Nephron progenitor cell (in vitro differentiated cells): ENCODE results near the gene CELSR2.
A peak's percentile ranks its signal among the peaks of the same experiment; 100 is the strongest.

Experiments used
- DNase-seq: peaks from one replicate; pipeline ENCODE4 v3.0.0; 2021
- H3K27ac Mint-ChIP-seq: 2 replicates; pipeline ENCODE4 v1.8.0; 2021; ENCODE audit warnings: mild to moderate bottlenecking, moderate library complexity, mixed read lengths
- H3K27me3 Mint-ChIP-seq: 2 replicates; pipeline ENCODE4 v1.8.0; 2021; ENCODE audit warnings: mild to moderate bottlenecking, low read depth, mixed read lengths; ENCODE audit not compliant: poor library complexity
- H3K36me3 Mint-ChIP-seq: 2 replicates; pipeline ENCODE4 v1.8.0; 2021; ENCODE audit warnings: low read depth, mixed read lengths
- H3K4me1 Mint-ChIP-seq: 2 replicates; pipeline ENCODE4 v1.8.0; 2021; ENCODE audit warnings: mixed read lengths
- H3K4me3 Mint-ChIP-seq: 2 replicates; pipeline ENCODE4 v1.8.0; 2021; ENCODE audit warnings: mild to moderate bottlenecking, moderate library complexity, mixed read lengths
- H3K9me3 Mint-ChIP-seq: 2 replicates; pipeline ENCODE4 v1.8.0; 2021; ENCODE audit warnings: mild to moderate bottlenecking, moderate library complexity, mixed read lengths
- CTCF ChIP-seq: fragments of 200-600 bp; sonication (generic); IDR thresholded peaks from 2 replicates; pipeline ENCODE4 v1.5.0; 2021; ENCODE audit warnings: antibody characterized with exemption

Gene CELSR2

GRCh38 chr1:109275706-109276345 is 26.5 kb downstream of the CELSR2 start:
- peaks cover 85% of the 10 kb centered on the region for H3K4me1 Mint-ChIP-seq
- peaks cover 26% of the 10 kb centered on the region for H3K36me3 Mint-ChIP-seq
- TF ChIP-seq CTCF = no peak
- H3K27ac Mint-ChIP-seq = peak overlapping the region; percentile 64
- DNase-seq = no peak
- H3K4me3 Mint-ChIP-seq = peak overlapping the region; percentile 52
- H3K9me3 Mint-ChIP-seq = no peaks in the 10 kb centered on the region
- H3K27me3 Mint-ChIP-seq = no peaks in the 10 kb centered on the region

- Mint-ChIP-seq H3K27me3 (no peaks in the 10 kb centered on the region), H3K4me1 (peaks cover 87% of the 10 kb centered on the region), H3K4me3 (no peak overlapping the region), H3K36me3 (peaks cover 32% of the 10 kb centered on the region), H3K9me3 (no peaks in the 10 kb centered on the region), H3K27ac (no peak overlapping the region)
- DNase-seq = peak; percentile 83
- TF ChIP-seq CTCF = peak; percentile 93
Measured at GRCh38 chr1:109277434-109278204, 28.3 kb downstream of the CELSR2 start.

- peaks cover 86% of the 10 kb centered on the region for H3K4me1 Mint-ChIP-seq
- peak overlapping the region; percentile 85 for H3K27ac Mint-ChIP-seq
- TF ChIP-seq CTCF = no peak
- H3K27me3 Mint-ChIP-seq = no peaks in the 10 kb centered on the region
- H3K36me3 Mint-ChIP-seq = peaks cover 26% of the 10 kb centered on the region
- no peaks in the 10 kb centered on the region for H3K9me3 Mint-ChIP-seq
- DNase-seq = no peak
- H3K4me3 Mint-ChIP-seq = peak overlapping the region; percentile 68
Measured at GRCh38 chr1:109279615-109280278, 30.4 kb downstream of the CELSR2 start.

GRCh38 chr1:109280862-109281261 is 31.5 kb downstream of the CELSR2 start:
- Mint-ChIP-seq H3K36me3 (peaks cover 26% of the 10 kb centered on the region), H3K9me3 (no peaks in the 10 kb centered on the region), H3K4me3 (peak overlapping the region; percentile 100), H3K27me3 (no peaks in the 10 kb centered on the region), H3K27ac (peak overlapping the region; percentile 91), H3K4me1 (peaks cover 75% of the 10 kb centered on the region)
- no peak for TF ChIP-seq CTCF
- DNase-seq = no peak

GRCh38 chr1:109281680-109282496 is 32.5 kb downstream of the CELSR2 start:
- peaks cover 65% of the 10 kb centered on the region for H3K4me1 Mint-ChIP-seq
- TF ChIP-seq CTCF = no peak
- peak overlapping the region; percentile 100 for H3K4me3 Mint-ChIP-seq
- H3K9me3 Mint-ChIP-seq = peaks cover 2% of the 10 kb centered on the region
- peaks cover 26% of the 10 kb centered on the region for H3K36me3 Mint-ChIP-seq
- DNase-seq = no peak
- H3K27ac Mint-ChIP-seq = no peak overlapping the region
- no peaks in the 10 kb centered on the region for H3K27me3 Mint-ChIP-seq
